ENCODE measurements around the gene CD300LB.
"Not testable (repeated sequence)": the region's sequence is repeated elsewhere in the genome, so short reads cannot be mapped to it uniquely, and the experiment has no call there.

CD300LB gene

DNA sequence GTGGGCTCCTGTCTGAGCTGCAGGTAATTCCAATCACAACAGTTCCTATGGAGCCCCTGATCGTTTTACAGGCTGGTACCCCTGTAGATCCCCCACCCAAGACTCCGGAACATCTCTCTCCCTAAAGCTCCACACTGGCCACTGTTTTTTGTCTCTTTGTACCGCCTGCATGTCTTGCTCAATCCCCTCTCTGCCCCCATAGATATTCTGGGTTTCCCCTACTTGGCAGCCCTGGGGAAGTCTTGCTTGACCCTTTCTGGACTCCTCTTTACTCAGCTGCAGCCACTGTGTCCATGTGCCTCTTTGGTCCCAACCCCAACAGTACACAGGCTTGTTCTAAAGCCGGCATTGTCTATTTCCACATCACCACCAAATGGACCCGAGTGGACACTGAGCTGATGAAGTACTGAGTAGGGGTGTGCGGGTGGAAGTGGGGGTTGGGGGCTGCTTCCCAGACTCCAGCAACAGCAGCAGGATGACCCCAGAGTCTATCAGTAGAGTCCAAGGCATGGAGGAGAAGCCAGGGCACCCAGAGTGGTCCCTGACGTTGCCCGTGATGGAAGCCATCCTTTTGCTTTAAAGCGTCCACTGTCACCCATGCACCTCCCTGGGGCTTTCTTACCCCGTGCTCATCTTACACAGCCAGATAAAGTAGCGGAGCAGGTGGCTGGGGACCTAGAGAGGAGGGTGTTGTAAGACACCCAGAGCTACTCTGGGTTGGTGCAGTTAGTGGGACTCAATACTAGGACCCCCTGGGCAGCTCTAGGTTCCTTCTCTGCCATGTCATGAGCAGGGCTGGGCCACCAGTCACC is 6.4 kb downstream of the CD300LB start:
- DNase-seq = no peak

DNA sequence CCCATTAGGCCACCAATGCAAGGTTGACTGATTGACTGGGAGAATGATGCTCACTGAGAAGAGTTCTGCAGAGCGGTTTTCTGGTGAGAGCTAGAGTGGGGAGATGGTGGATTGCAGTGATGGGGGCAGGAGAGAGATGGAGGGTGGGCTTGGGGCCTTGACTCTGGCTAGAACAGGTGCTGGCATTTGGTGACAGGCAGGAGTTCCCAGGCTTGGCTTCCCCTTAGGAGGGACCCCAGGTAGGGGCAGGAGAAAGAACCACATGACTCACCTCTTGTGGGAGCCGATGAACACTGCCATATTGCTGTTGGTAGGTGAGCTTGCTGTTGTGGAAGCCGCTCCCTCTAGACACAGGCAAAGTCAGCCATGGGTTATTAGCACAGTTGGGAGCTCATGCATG is 8.0 kb downstream of the CD300LB start:
- DNase-seq = no peak

DNA sequence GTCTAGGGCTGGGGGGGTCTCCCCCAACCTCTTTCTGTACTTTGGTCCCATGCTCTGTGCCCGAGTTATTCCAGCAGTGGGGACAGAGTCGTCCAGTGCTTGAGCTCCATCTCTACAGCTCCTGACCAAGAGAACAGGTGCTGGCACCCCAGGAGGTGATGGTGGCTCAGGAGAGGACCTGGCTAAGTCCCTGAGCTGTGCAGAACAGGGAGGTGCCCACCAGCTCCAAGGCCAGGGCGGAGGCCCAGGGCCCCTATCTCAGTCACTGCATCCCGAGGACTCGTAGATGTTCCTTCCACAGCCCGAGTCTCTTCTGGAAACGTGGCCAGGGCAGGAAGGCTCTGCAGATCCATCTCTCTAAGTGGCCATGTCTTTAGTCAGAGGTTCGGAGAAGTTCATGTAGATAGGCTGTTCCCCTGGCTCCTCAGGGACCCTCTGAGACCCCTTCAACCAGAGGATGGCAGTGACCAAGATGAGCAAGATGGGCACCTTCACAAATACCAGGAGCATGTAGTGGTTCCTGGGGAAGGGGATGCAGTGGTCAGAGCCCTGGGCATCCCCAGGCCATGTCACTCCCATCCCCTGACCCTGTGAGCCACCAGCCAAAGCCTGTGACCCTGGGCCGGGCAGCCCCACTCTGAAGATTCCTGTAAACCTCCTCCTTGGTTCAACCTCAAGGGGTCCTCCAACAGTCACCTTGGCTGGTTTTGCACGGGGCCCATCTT is 8.7 kb downstream of the CD300LB start:
- DNase-seq = no peak

- DNase-seq = no peak
These were observed 9.5 kb downstream of the CD300LB start for GRCh38 chr17:74521701-74522201.

DNA sequence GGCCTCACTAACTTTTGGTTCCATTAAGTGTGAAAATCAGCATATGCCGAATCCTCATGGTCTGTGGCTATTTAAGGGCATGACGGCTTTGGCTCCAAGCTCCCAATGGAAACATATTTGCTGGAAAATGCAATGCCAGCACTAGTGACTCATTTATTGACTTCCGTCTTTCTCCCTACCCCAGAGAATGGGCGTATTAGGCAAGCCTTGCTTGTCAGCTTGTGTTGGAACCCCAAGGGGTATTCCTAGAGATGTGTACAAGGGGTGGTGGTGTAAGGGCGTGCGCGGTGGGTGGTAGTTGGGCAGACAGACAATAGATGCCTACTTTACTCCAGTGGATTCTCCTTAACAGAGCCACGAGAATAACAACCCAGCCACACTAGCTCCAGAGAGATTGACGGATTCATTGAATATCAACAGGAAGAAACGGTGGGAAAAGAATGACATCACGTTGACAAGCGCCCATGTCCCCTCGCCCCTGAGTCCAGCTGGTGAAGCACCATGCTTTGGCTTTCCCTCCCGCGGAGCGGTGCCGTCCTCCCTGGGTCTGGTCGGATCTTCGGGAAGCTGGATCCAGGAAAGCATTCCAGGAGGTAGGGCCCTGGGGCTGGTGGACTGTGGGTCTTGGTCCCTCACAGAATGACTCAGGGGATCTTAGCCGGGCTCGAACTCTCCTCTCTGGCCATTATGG is 10.3 kb downstream of the CD300LB start:
- no peak for DNase-seq

- peak; percentile 24 for DNase-seq
These were observed 11.2 kb downstream of the CD300LB start for GRCh38 chr17:74520016-74520434.

GRCh38 chr17:74518413-74518981 is 12.8 kb downstream of the CD300LB start:
- not testable (repeated sequence) for DNase-seq

DNA sequence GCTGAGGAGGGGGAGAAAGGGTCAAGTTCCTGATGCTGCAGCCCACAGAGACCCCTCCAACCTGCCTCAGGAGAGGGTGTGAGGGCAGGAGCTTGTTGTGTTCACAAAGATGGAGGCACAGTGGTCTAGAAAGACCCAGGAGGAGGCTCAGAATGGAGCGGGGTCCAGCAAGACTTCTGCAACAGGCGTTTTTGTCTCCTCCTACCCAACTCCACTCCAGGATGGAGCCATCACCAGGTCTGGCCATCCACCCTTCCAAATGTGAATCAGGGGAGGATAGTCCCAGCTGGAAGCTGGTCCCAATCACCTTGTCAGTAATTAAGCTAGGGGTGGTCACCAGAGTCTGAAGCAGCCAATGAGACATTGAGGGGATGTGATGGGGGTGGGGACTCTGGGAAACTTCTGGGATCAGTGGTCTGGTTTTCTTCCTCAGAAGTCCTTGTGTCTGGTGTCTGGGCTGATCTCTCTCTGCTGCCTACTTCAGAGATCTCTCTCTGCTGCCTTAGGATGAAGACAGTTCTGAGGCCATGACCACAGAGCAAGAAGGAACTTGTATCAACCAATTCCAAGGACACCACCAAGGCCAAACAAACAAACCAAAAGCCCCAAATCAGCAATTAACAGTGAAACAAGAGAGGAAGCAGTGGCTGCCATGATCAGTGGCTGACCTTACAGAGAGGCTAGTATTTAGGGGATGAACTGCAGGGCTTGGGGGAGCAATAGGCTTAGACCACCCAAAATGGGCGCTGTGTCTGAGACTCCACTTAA is 14.5 kb downstream of the CD300LB start:
- DNase-seq = no peak

DNA sequence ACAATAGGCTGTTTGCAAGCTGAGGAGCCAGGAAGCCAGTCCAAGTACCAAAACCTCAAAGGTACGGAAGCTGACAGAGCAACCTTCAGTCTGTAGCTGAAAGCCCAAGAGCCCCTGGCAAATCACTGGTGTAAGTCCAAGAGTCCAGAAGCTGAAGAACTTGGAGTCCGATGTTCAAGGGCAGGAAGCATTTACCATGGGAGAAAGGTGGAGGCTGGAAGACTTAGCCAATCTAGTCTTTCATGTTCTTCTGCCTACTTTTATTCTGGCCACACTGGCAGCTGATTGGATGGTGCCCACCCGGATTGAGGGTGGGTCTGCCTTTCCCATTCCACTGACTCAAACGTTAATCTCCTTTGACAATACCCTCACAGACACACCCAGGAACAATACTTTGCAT is 15.3 kb downstream of the CD300LB start:
- no peak for DNase-seq

GRCh38 chr17:74514632-74515334 is 16.5 kb downstream of the CD300LB start:
- no peak for DNase-seq

GRCh38 chr17:74513987-74514631 is 17.2 kb downstream of the CD300LB start:
- peak; percentile 32 for DNase-seq

- peak; percentile 48 for DNase-seq
These were observed 18.6 kb downstream of the CD300LB start for GRCh38 chr17:74512624-74513091.

GRCh38 chr17:74512036-74512435 is 19.2 kb downstream of the CD300LB start:
- DNase-seq = no peak

GRCh38 chr17:74508156-74508555 is 23.1 kb downstream of the CD300LB start:
- no peak for DNase-seq

DNA sequence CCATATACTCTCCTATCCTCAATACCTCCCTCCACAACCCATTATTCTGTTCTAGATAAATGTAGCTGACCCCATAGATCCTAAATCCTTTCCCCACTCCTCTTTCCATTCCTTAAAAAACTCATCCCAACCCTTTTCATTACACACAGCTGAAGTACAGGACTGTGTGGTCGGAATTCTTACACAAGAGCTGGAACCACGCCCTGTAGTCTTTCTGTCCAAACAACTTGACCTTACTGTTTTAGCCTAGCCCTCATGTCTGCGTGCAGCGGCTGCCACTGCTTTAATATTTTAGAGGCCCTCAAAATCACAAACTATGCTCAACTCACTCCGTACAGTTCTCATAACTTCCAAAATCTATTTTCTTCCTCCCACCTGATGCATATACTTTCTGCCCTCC is 27.3 kb downstream of the CD300LB start:
- DNase-seq = not testable (repeated sequence)

- no peak for DNase-seq
These were observed 28.4 kb downstream of the CD300LB start for GRCh38 chr17:74502861-74503260.

- DNase-seq = no peak
These were observed 31.3 kb downstream of the CD300LB start for GRCh38 chr17:74499992-74500391.

DNA sequence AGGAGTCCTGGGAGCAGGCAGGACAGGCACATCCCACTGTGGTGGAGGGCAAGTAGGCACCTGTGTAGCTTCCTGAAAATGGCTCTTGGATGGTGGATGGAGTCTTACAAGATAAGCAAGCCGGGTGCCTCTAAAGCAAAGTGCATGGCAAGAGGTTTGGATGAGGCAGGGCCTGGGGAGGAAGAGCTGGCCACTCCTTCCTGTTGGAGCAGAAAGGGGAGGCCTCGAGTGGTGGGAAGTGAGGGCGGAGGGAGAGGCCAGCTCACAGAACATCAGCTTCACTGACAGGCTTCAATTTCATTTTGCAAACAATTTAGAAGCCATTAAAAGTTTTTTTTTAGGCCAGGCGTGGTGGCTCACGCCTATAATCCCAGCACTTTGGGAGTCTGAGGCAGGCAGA is 33.8 kb downstream of the CD300LB start:
- no peak for DNase-seq

DNA sequence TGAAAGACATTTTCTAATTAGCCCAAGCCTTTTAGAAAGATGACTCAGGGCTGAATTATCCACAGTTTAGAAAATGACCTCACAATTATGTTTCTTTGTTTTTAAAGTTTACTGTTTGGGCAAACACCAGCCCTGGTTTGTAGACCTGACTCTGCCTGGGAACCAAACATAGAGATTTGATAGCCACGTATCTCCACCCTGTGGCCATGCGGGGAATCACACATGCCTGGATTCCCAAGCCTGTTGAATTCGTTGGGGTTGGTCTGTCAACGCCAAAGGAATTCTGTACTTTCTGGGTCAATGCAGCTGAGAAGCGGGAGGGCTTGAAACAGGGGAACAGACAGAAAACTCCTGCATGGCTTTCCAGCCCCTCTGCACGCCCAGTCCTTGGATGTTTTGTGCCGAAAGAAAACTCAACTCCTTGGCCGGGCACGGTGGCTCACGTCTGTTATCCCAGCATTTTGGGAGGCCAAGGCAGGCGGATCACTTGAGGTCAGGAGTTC is 37.9 kb downstream of the CD300LB start:
- peak; percentile 72 for DNase-seq

DNA sequence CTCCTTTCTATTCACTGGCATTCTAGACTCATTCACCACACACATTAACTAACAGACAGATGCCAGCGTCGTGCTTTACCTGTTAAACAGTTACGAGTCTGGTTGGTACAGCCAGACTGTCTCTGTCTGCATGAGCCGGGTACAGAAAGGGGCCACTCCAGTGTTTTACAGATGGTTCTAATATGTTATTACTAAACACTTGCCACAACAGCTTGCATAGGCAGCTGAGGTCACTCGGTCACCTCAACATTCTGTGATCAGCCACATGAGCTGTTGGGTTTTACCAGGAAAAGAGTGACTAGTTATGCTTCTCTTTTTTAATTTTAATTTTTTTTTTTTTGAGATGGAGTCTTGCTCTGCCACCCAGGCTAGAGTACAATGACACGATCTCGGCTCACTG is 39.6 kb downstream of the CD300LB start:
- no peak for DNase-seq

- no peak for DNase-seq
These were observed 40.6 kb downstream of the CD300LB start for GRCh38 chr17:74490716-74491115.
